Uterus (tissue), 4 donors: ENCODE results near the gene CDC25C. TPM values are rescaled to one million over a fixed set of nuclear protein-coding genes. Genes with fewer than 3 reads are reported as not detected.

ENCODE experiments used
- DNase-seq, 2 donors: peaks; one replicate each; pipeline ENCODE4 v3.0.0-alpha.2; 2019 to 2020
- H3K27ac ChIP-seq, 2 donors: fragments of 200-600 bp; sonication (generic); 1 replicate in 1 of 2; 2 replicates in 1 of 2; pipeline ENCODE4 v1.5.1; 2016 to 2018
- H3K27me3 ChIP-seq, 2 donors: fragments of 200-600 bp; sonication (generic); one replicate each; pipeline ENCODE4 v1.5.1; 2018 to 2019; ENCODE audit warnings: control low read depth in 1 of 2
- H3K36me3 ChIP-seq, 2 donors: fragments of 200-600 bp; sonication (generic); one replicate each; pipeline ENCODE4 v1.5.1; 2019; ENCODE audit warnings: control low read depth in 1 of 2
- H3K4me1 ChIP-seq, 2 donors: fragments of 200-600 bp; sonication (generic); one replicate each; pipeline ENCODE4 v1.5.1; 2018 to 2019; ENCODE audit warnings: control low read depth in 1 of 2
- H3K4me3 ChIP-seq, 2 donors: fragments of 200-600 bp; sonication (generic); 1 replicate in 1 of 2; 2 replicates in 1 of 2; pipeline ENCODE4 v1.5.1; 2018 to 2019; ENCODE audit warnings: mild to moderate bottlenecking in 1 of 2
- H3K9me3 ChIP-seq, 2 donors: fragments of 200-600 bp; sonication (generic); one replicate each; pipeline ENCODE4 v1.5.1; 2019; ENCODE audit warnings: control low read depth in 1 of 2
- CTCF ChIP-seq, 4 experiments: fragments of 200-600 bp in 2 of 4; fragments of 450-650 bp in 2 of 4; sonication (generic) in 2 of 4; IDR thresholded peaks; one replicate each; pipeline ENCODE4 v1.5.1; 2016 to 2019; ENCODE audit warnings: antibody characterized with exemption in 4 of 4, mild to moderate bottlenecking in 2 of 4, moderate library complexity in 1 of 4
- POLR2A ChIP-seq, 2 donors: fragments of 450-650 bp; IDR thresholded peaks; one replicate each; pipeline ENCODE4 v1.6.1; 2016; ENCODE audit warnings: antibody characterized with exemption in 2 of 2, mild to moderate bottlenecking in 1 of 2, moderate library complexity in 1 of 2
- intact Hi-C: fragments of 100-400 bp; cut with DNase I; formaldehyde crosslinking; loops from one replicate; pipeline ENCODE4 v1.15.1; 2023; ENCODE audit warnings: low total_unique reads
- total RNA-seq, 4 donors: library from RNA; depleted of rRNA in 3 of 4; stranded (reverse); fragments of >200 nt in 3 of 4; gene quantifications; one replicate each; pipeline versions ENCODE4 v1.1.0 to v1.2.4, GENCODE V29; 2014 to 2023
- donor health status: DM: yes; HTN: yes; CAD: no.

Gene CDC25C
- total RNA-seq, 4 donors from 2014 or later, result 4.6 TPM; not detected in 3

DNA sequence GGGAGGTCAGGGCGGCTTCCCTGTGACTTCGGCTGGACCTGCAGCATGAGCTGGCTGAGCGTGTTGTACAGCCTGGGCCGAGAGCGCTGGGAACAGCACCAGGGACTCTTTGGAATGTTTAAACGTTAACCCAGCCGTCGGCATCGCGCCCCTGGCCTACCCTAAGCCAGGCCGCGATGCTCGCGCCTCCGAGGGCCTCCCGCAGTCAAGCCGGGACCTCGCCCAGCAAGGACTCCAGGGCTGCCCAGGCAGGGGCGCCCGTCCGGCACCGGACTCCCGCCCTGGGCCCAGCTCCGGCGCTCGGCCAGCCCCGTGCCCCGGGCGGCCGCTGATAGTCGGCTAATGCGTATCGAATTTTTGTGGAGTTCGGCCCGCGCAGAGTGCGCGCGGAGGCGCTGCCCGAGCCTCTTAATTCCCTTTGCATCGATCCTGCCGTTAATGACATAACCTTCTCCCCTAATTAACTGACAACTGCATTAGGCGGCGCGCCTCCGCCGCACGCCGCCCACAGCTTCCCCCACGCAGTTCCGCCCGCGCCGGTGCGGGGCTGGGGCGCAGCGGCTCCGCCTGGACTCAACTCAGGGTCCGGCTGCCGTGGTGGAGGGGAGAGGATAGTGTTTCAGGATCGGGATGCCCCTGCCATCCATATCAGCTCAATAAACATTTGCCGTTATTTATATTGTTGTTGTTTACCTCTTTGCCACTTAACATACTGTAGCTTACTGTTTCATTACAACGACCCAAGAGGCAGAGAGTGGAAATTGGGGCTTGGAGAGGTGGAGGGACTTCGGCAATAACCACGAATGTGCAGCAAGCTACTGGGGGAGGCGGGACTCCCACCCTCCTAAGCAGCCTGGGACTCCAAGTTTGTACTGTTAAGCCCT lies 89.7 kb downstream of the CDC25C start:
- H3K27ac ChIP-seq, result no peak overlapping the region
- TF ChIP-seq CTCF (IDR thresholded peaks at IDR 0.05) (no peak), POLR2A (IDR thresholded peaks at IDR 0.05) (no peak)
- H3K27me3 ChIP-seq, result no peaks in the 10 kb centered on the region
- H3K4me3 ChIP-seq, result peak overlapping the region; percentile 14 to 42
- no peaks in the 10 kb centered on the region for H3K4me1 ChIP-seq
- H3K9me3 ChIP-seq, result no peaks in the 10 kb centered on the region
- H3K36me3 ChIP-seq, result no peaks in the 10 kb centered on the region
- peak in 1 of 2 donors; percentile 15 for DNase-seq
- intact Hi-C loops, result no loop called here

DNA sequence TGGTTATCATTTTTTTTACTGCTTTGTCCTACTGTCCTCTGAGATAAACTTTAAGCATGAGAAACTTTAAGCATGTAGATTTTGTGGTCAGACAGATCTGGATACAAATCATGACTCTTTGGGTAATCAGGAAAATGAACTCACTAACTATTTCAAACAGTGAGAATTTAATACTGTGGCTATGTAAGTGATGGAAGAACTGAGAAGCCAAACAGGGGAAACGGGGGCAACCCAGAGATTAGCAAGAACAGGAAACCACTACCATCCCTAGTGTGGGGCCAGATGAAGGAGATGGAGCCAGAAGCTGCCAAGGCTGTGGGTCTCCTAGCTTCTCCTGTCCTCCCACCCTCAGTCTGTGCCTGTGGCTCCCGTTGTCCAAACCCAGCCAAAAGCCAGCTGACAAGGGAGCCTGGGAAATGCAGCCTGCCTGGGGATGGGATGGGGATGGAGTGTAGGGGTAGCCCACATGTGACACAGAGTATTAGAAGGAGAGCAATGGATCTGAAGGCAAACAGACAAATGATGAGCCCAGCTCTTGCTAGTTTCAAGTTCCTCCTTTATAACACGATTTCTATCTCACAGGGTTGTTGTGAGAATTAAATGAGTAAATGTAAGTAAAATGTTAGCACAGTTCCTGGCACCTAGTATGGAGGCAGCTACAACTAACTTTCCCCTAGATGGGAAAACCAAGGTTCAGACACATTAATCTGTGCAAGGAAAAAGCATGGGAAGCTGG lies 90.8 kb downstream of the CDC25C start:
- Histone ChIP-seq H3K27ac (no peak overlapping the region), H3K36me3 (no peaks in the 10 kb centered on the region), H3K4me1 (no peaks in the 10 kb centered on the region), H3K4me3 (no peak overlapping the region), H3K9me3 (no peaks in the 10 kb centered on the region), H3K27me3 (no peaks in the 10 kb centered on the region)
- TF ChIP-seq POLR2A (IDR thresholded peaks at IDR 0.05) (no peak), CTCF (IDR thresholded peaks at IDR 0.05) (no peak)
- intact Hi-C loops, result no loop called here
- no peak for DNase-seq

GRCh38 chr5:138238034-138238433 lies 93.6 kb downstream of the CDC25C start:
- no peaks in the 10 kb centered on the region for H3K36me3 ChIP-seq
- TF ChIP-seq CTCF (IDR thresholded peaks at IDR 0.05), result no peak
- no peak for TF ChIP-seq POLR2A (IDR thresholded peaks at IDR 0.05)
- DNase-seq, result no peak
- H3K4me3 ChIP-seq, result no peak overlapping the region
- intact Hi-C loops, result no loop called here
- H3K9me3 ChIP-seq, result no peaks in the 10 kb centered on the region
- no peaks in the 10 kb centered on the region for H3K4me1 ChIP-seq
- no peak overlapping the region for H3K27ac ChIP-seq
- H3K27me3 ChIP-seq, result no peaks in the 10 kb centered on the region

Other genes starting within 250 kb of the CDC25C start
- not detected for gene WNT8A, start 247.8 kb downstream of the CDC25C start, total RNA-seq
- gene NME5, start 192.4 kb downstream of the CDC25C start, total RNA-seq, result 1 to 10 TPM in 2 of 4 donors, under 1 TPM in 1, not detected in 1; 0.26 to 9.2 (median 2.0) TPM
- gene BRD8, start 153.2 kb downstream of the CDC25C start, total RNA-seq, result 10 to 100 TPM; 23.2 to 69.8 (median 58.9) TPM
- 10 to 100 TPM in 1 of 4 donors, not detected in 3; 33.8 TPM for gene KIF20A, start 152.7 kb downstream of the CDC25C start, total RNA-seq
- 10 to 100 TPM in 3 of 4 donors, 1 to 10 TPM in 1; 7.1 to 58.1 (median 16.0) TPM for gene CDC23, start 118.5 kb downstream of the CDC25C start, total RNA-seq
- gene GFRA3, start 57.2 kb downstream of the CDC25C start, total RNA-seq, result 1 to 10 TPM in 1 of 4 donors, under 1 TPM in 1, not detected in 2; 0.30 to 1.2 TPM
- gene FAM53C, start 6.5 kb upstream of the CDC25C start, total RNA-seq, result 10 to 100 TPM; 20.0 to 54.4 (median 26.4) TPM
- gene KDM3B, start 20.9 kb upstream of the CDC25C start, total RNA-seq, result 10 to 100 TPM; 21.8 to 96.4 (median 51.5) TPM
- 10 to 100 TPM in 1 of 4 donors, 1 to 10 TPM in 2, under 1 TPM in 1; 0.77 to 14.1 (median 5.0) TPM for gene REEP2, start 107.3 kb upstream of the CDC25C start, total RNA-seq
- 100 to 1,000 TPM in 1 of 4 donors, 10 to 100 TPM in 1, 1 to 10 TPM in 2; 2.6 to 123 (median 35.2) TPM for gene EGR1, start 133.7 kb upstream of the CDC25C start, total RNA-seq
- 100 to 1,000 TPM in 2 of 4 donors, 10 to 100 TPM in 2; 40.9 to 129 (median 87.8) TPM for gene ETF1, start 211.4 kb upstream of the CDC25C start, total RNA-seq
- 100 to 1,000 TPM; 128 to 254 (median 154) TPM for gene HSPA9, start 243.6 kb upstream of the CDC25C start, total RNA-seq